ENCODE data around the gene SPATA22.
"Not testable (repeated sequence)": the region's sequence is repeated elsewhere in the genome, so short reads cannot be mapped to it uniquely, and the experiment has no call there.

The SPATA22 gene

GRCh38 chr17:3471599-3471998 is at the start of gene SPATA22:
Gene SPATA22 (minus strand): TSS chr17:3471819. CDS start chr17:3469325, 2,494 bp downstream.
- DNase-seq (ENCODE audit: low spot score): no peak
- TF ChIP-seq CTCF (IDR thresholded peaks at IDR 0.05; ENCODE audit: borderline replicate concordance, control extremely low read depth, extremely low read depth, insufficient read depth, missing control alignments): no peak
- in situ Hi-C loops (cut with MboI; ENCODE audit: low sequenced_read_pairs, unreplicated experiment): no loop called here

- in situ Hi-C loops (cut with MboI; ENCODE audit: low sequenced_read_pairs, unreplicated experiment); DNase-seq (ENCODE audit: low spot score): not testable (repeated sequence)
Observed at GRCh38 chr17:3519472-3519871, 47.9 kb upstream of the SPATA22 start.

GRCh38 chr17:3514873-3515272 is 43.3 kb upstream of the SPATA22 start:
- in situ Hi-C loops (cut with MboI; ENCODE audit: low sequenced_read_pairs, unreplicated experiment): no loop called here
- no peak for DNase-seq (ENCODE audit: low spot score)
- no peak for TF ChIP-seq CTCF (IDR thresholded peaks at IDR 0.05; ENCODE audit: borderline replicate concordance, control extremely low read depth, extremely low read depth, insufficient read depth, missing control alignments)

- DNase-seq (ENCODE audit: low spot score); in situ Hi-C loops (cut with MboI; ENCODE audit: low sequenced_read_pairs, unreplicated experiment): not testable (repeated sequence)
Observed at GRCh38 chr17:3514167-3514566, 42.5 kb upstream of the SPATA22 start.

- TF ChIP-seq CTCF (IDR thresholded peaks at IDR 0.05; ENCODE audit: borderline replicate concordance, control extremely low read depth, extremely low read depth, insufficient read depth, missing control alignments): no peak
- in situ Hi-C loops (cut with MboI; ENCODE audit: low sequenced_read_pairs, unreplicated experiment): no loop called here
- no peak for DNase-seq (ENCODE audit: low spot score)
Observed at GRCh38 chr17:3513305-3514035, 41.9 kb upstream of the SPATA22 start.

- TF ChIP-seq CTCF (IDR thresholded peaks at IDR 0.05; ENCODE audit: borderline replicate concordance, control extremely low read depth, extremely low read depth, insufficient read depth, missing control alignments): no peak
- DNase-seq (ENCODE audit: low spot score): no peak
- in situ Hi-C loops (cut with MboI; ENCODE audit: low sequenced_read_pairs, unreplicated experiment): no loop called here
Observed at GRCh38 chr17:3512505-3513171, 41.0 kb upstream of the SPATA22 start.

GRCh38 chr17:3511852-3512504 is 40.4 kb upstream of the SPATA22 start:
- TF ChIP-seq CTCF (IDR thresholded peaks at IDR 0.05; ENCODE audit: borderline replicate concordance, control extremely low read depth, extremely low read depth, insufficient read depth, missing control alignments): no peak
- in situ Hi-C loops (cut with MboI; ENCODE audit: low sequenced_read_pairs, unreplicated experiment): no loop called here
- DNase-seq (ENCODE audit: low spot score): no peak
